Activated T-cell treated with anti-CD3 and anti-CD28 coated beads, Interleukin-2, amount 50 U/mL, for 4 hours (primary cell): ENCODE data around the gene NGLY1. TPM values are rescaled to one million over a fixed set of nuclear protein-coding genes. Genes with fewer than 3 reads are reported as not detected.

Source experiments
- ATAC-seq, 2 donors: fragments of 200-7000 bp; cut with Tn5 transposase; one replicate each; pipeline ENCODE4 v1.10.0; 2021
- DNase-seq: peaks from one replicate; pipeline ENCODE4 v3.0.0-alpha.2; 2020
- H3K27me3 Mint-ChIP-seq: one replicate; pipeline ENCODE4 v1.8.0; 2021; ENCODE audit warnings: low read depth, mixed read lengths
- H3K36me3 Mint-ChIP-seq: one replicate; pipeline ENCODE4 v1.8.0; 2022; ENCODE audit warnings: mixed read lengths; ENCODE audit not compliant: insufficient read depth
- H3K4me1 Mint-ChIP-seq: one replicate; pipeline ENCODE4 v1.8.0; 2021; ENCODE audit warnings: low read depth, mixed read lengths
- H3K4me3 Mint-ChIP-seq: one replicate; pipeline ENCODE4 v1.8.0; 2021; ENCODE audit warnings: mild to moderate bottlenecking, moderate library complexity, mixed read lengths
- H3K9me3 Mint-ChIP-seq: one replicate; pipeline ENCODE4 v1.8.0; 2021; ENCODE audit warnings: mixed read lengths
- total RNA-seq, 3 donors: library from RNA; stranded (reverse); gene quantifications; one replicate each; pipeline ENCODE4 v1.2.1, GENCODE V29; 2021

Gene NGLY1
- 10 to 100 TPM; 43.4 to 48.7 (median 47.7) TPM for total RNA-seq

GRCh38 chr3:25782938-25783660 lies at the start of gene NGLY1:
Gene NGLY1 (minus strand): TSS chr3:25783443. CDS start chr3:25783390, 53 bp downstream.
- peaks cover 4% of the 10 kb centered on the region for H3K36me3 Mint-ChIP-seq
- ATAC-seq = peak; percentile 93 to 96
- peaks cover 41% of the 10 kb centered on the region for H3K4me1 Mint-ChIP-seq
- no peaks in the 10 kb centered on the region for H3K9me3 Mint-ChIP-seq
- peak; percentile 83 for DNase-seq
- H3K27me3 Mint-ChIP-seq = no peaks in the 10 kb centered on the region
- H3K4me3 Mint-ChIP-seq = peak within 1 kb of the TSS; percentile 87

GRCh38 chr3:25831578-25831977 lies 48.3 kb upstream of the NGLY1 start:
- H3K27me3 Mint-ChIP-seq = peaks cover 5% of the 10 kb centered on the region

GRCh38 chr3:25830373-25831280 lies 47.4 kb upstream of the NGLY1 start:
- Mint-ChIP-seq H3K27me3 (peaks cover 5% of the 10 kb centered on the region), H3K4me3 (no peak overlapping the region), H3K4me1 (peaks cover 11% of the 10 kb centered on the region), H3K36me3 (no peaks in the 10 kb centered on the region), H3K9me3 (peaks cover 3% of the 10 kb centered on the region)
- no peak for DNase-seq
- no peak for ATAC-seq

More at GRCh38 chr3:25831578-25831977, 48.3 kb upstream of the NGLY1 start:
- peaks cover 3% of the 10 kb centered on the region for H3K9me3 Mint-ChIP-seq
- ATAC-seq = no peak
- H3K4me3 Mint-ChIP-seq = no peak overlapping the region
- H3K36me3 Mint-ChIP-seq = no peaks in the 10 kb centered on the region
- DNase-seq = no peak
- H3K4me1 Mint-ChIP-seq = peaks cover 3% of the 10 kb centered on the region

- Mint-ChIP-seq H3K4me1 (peaks cover 11% of the 10 kb centered on the region), H3K27me3 (peaks cover 1% of the 10 kb centered on the region), H3K4me3 (no peak overlapping the region), H3K36me3 (no peaks in the 10 kb centered on the region), H3K9me3 (peaks cover 3% of the 10 kb centered on the region)
- no peak for DNase-seq
- ATAC-seq = no peak
These were observed 43.3 kb upstream of the NGLY1 start for GRCh38 chr3:25826510-25826909.

GRCh38 chr3:25823314-25823713 lies 40.1 kb upstream of the NGLY1 start:
- DNase-seq (no peak), ATAC-seq (no peak)
- Mint-ChIP-seq H3K4me1 (peaks cover 11% of the 10 kb centered on the region), H3K36me3 (no peaks in the 10 kb centered on the region), H3K9me3 (no peaks in the 10 kb centered on the region), H3K27me3 (no peaks in the 10 kb centered on the region), H3K4me3 (no peak overlapping the region)

GRCh38 chr3:25821746-25822573 lies 38.7 kb upstream of the NGLY1 start:
- Mint-ChIP-seq H3K9me3 (no peaks in the 10 kb centered on the region), H3K4me1 (peaks cover 11% of the 10 kb centered on the region), H3K27me3 (no peaks in the 10 kb centered on the region), H3K36me3 (no peaks in the 10 kb centered on the region), H3K4me3 (no peak overlapping the region)
- DNase-seq (no peak), ATAC-seq (no peak)

- DNase-seq (no peak), ATAC-seq (no peak)
- H3K4me3 Mint-ChIP-seq = no peak overlapping the region
- no peaks in the 10 kb centered on the region for H3K36me3 Mint-ChIP-seq
- H3K27me3 Mint-ChIP-seq = no peaks in the 10 kb centered on the region
- no peaks in the 10 kb centered on the region for H3K9me3 Mint-ChIP-seq
- H3K4me1 Mint-ChIP-seq = peaks cover 2% of the 10 kb centered on the region
These were observed 37.7 kb upstream of the NGLY1 start for GRCh38 chr3:25820816-25821486.

GRCh38 chr3:25820366-25820765 lies 37.1 kb upstream of the NGLY1 start:
- no peaks in the 10 kb centered on the region for H3K4me1 Mint-ChIP-seq
- H3K4me3 Mint-ChIP-seq = no peak overlapping the region
- no peaks in the 10 kb centered on the region for H3K36me3 Mint-ChIP-seq
- no peak for ATAC-seq
- H3K9me3 Mint-ChIP-seq = no peaks in the 10 kb centered on the region
- no peaks in the 10 kb centered on the region for H3K27me3 Mint-ChIP-seq
- no peak for DNase-seq

GRCh38 chr3:25818335-25818734 lies 35.1 kb upstream of the NGLY1 start:
- Mint-ChIP-seq H3K27me3 (peaks cover 3% of the 10 kb centered on the region), H3K9me3 (no peaks in the 10 kb centered on the region), H3K36me3 (no peaks in the 10 kb centered on the region), H3K4me1 (no peaks in the 10 kb centered on the region), H3K4me3 (no peak overlapping the region)
- no peak for ATAC-seq
- no peak for DNase-seq

- H3K9me3 Mint-ChIP-seq = no peaks in the 10 kb centered on the region
- ATAC-seq = peak in 1 of 2 donors; percentile 32
These were observed 34.4 kb upstream of the NGLY1 start for GRCh38 chr3:25817638-25818037.

GRCh38 chr3:25817107-25817506 lies 33.9 kb upstream of the NGLY1 start:
- Mint-ChIP-seq H3K36me3 (no peaks in the 10 kb centered on the region), H3K4me1 (no peaks in the 10 kb centered on the region), H3K9me3 (no peaks in the 10 kb centered on the region), H3K27me3 (peaks cover 4% of the 10 kb centered on the region), H3K4me3 (no peak overlapping the region)
- ATAC-seq (peak; percentile 74 to 82), DNase-seq (no peak)

More at GRCh38 chr3:25817638-25818037, 34.4 kb upstream of the NGLY1 start:
- Mint-ChIP-seq H3K4me3 (no peak overlapping the region), H3K36me3 (no peaks in the 10 kb centered on the region), H3K4me1 (no peaks in the 10 kb centered on the region), H3K27me3 (peaks cover 4% of the 10 kb centered on the region)
- no peak for DNase-seq

GRCh38 chr3:25812644-25813043 lies 29.4 kb upstream of the NGLY1 start:
- H3K9me3 Mint-ChIP-seq = no peaks in the 10 kb centered on the region

GRCh38 chr3:25804676-25805075 lies 21.4 kb upstream of the NGLY1 start:
- Mint-ChIP-seq H3K36me3 (peaks cover 1% of the 10 kb centered on the region), H3K4me3 (no peak overlapping the region), H3K4me1 (no peaks in the 10 kb centered on the region), H3K27me3 (peaks cover 15% of the 10 kb centered on the region), H3K9me3 (no peaks in the 10 kb centered on the region)
- ATAC-seq (no peak), DNase-seq (no peak)

More at GRCh38 chr3:25812644-25813043, 29.4 kb upstream of the NGLY1 start:
- DNase-seq = no peak
- Mint-ChIP-seq H3K4me1 (no peaks in the 10 kb centered on the region), H3K4me3 (no peak overlapping the region), H3K36me3 (no peaks in the 10 kb centered on the region), H3K27me3 (peaks cover 10% of the 10 kb centered on the region)
- no peak for ATAC-seq
